GDM1 (cell line): ENCODE measurements around the gene REPS1.
"Not testable (repeated sequence)": the region's sequence is repeated elsewhere in the genome, so short reads cannot be mapped to it uniquely, and the experiment has no call there.

Experiments used
- DNase-seq: peaks from one replicate; lab custom pipeline; 2025; lab: John Stamatoyannopoulos, UW

REPS1 gene

GRCh38 chr6:138987643-138988468 is at the start of gene REPS1:
REPS1 (minus strand) TSS chr6:138988253; CDS start chr6:138987682, 571 bp downstream.
- DNase-seq, result peak; percentile 87

GRCh38 chr6:139037490-139037889 is 49.4 kb upstream of the REPS1 start:
- DNase-seq, result no peak

GRCh38 chr6:139030228-139030963 is 42.3 kb upstream of the REPS1 start:
- DNase-seq, result peak; percentile 17

- no peak for DNase-seq
Observed at GRCh38 chr6:139029470-139030227, 41.6 kb upstream of the REPS1 start.

GRCh38 chr6:139028658-139029469 is 40.8 kb upstream of the REPS1 start, which contains the start of gene ABRACL:
ABRACL (plus strand) TSS chr6:139028745; CDS start chr6:139034161, 5,416 bp downstream.
- peak; percentile 84 for DNase-seq

GRCh38 chr6:139028215-139028657 is 40.2 kb upstream of the REPS1 start:
- DNase-seq, result no peak

- no peak for DNase-seq
Observed at GRCh38 chr6:139027620-139028182, 39.6 kb upstream of the REPS1 start.

- DNase-seq, result not testable (repeated sequence)
Observed at GRCh38 chr6:139025416-139025815, 37.4 kb upstream of the REPS1 start.

- no peak for DNase-seq
Observed at GRCh38 chr6:139020689-139021088, 32.6 kb upstream of the REPS1 start.

GRCh38 chr6:139019722-139020121 is 31.7 kb upstream of the REPS1 start:
- no peak for DNase-seq

- DNase-seq, result no peak
Observed at GRCh38 chr6:139017227-139017626, 29.2 kb upstream of the REPS1 start.

GRCh38 chr6:139016337-139017213 is 28.5 kb upstream of the REPS1 start:
- no peak for DNase-seq

GRCh38 chr6:139014945-139015344 is 26.9 kb upstream of the REPS1 start:
- DNase-seq, result no peak

- DNase-seq, result no peak
Observed at GRCh38 chr6:139013185-139013800, 25.2 kb upstream of the REPS1 start.

GRCh38 chr6:139011980-139012379 is 23.9 kb upstream of the REPS1 start:
- DNase-seq, result no peak

GRCh38 chr6:139010674-139011073 is 22.6 kb upstream of the REPS1 start:
- DNase-seq, result no peak

- no peak for DNase-seq
Observed at GRCh38 chr6:139008117-139008516, 20.1 kb upstream of the REPS1 start.

GRCh38 chr6:139007428-139007827 is 19.4 kb upstream of the REPS1 start:
- no peak for DNase-seq

GRCh38 chr6:139006477-139006876 is 18.4 kb upstream of the REPS1 start:
- DNase-seq, result no peak

- no peak for DNase-seq
Observed at GRCh38 chr6:139003751-139004150, 15.7 kb upstream of the REPS1 start.
